Mesendoderm (in vitro differentiated cells): ENCODE measurements around the gene AP3S2.
"Not testable (repeated sequence)": the region's sequence is repeated elsewhere in the genome, so short reads cannot be mapped to it uniquely, and the experiment has no call there.

ENCODE experiments used
- DNase-seq: peaks from one replicate; pipeline ENCODE4 v3.0.0; 2013
- H2AK5ac ChIP-seq: 2 replicates; pipeline ENCODE4 v1.6.1; 2013; ENCODE audit warnings: low read length, inconsistent platforms
- H2BK120ac ChIP-seq: 2 replicates; pipeline ENCODE4 v1.6.1; 2013; ENCODE audit warnings: low read depth, mild to moderate bottlenecking, low read length, moderate library complexity, mixed read lengths
- H2BK15ac ChIP-seq: replicated peaks from 2 replicates; pipeline ENCODE4 v1.6.1; 2013; ENCODE audit warnings: low read depth, mild to moderate bottlenecking, moderate library complexity
- H2BK5ac ChIP-seq: 2 replicates; pipeline ENCODE4 v1.6.1; 2013; ENCODE audit warnings: low read length, inconsistent platforms
- H3K18ac ChIP-seq: 2 replicates; pipeline ENCODE4 v1.6.1; 2013; ENCODE audit warnings: mild to moderate bottlenecking, low read length, mixed read lengths
- H3K23ac ChIP-seq: one replicate; pipeline ENCODE4 v1.6.1; 2013; ENCODE audit warnings: low read length
- H3K27ac ChIP-seq: 2 replicates; pipeline ENCODE4 v1.5.1; 2013; ENCODE audit warnings: low read depth, mild to moderate bottlenecking, inconsistent platforms, low read length, moderate library complexity
- H3K27me3 ChIP-seq: 2 replicates; pipeline ENCODE4 v1.6.1; 2013; ENCODE audit warnings: low read length, control low read depth, mild to moderate bottlenecking, inconsistent platforms; ENCODE audit not compliant: insufficient read depth, poor library complexity
- H3K36me3 ChIP-seq: 2 replicates; pipeline ENCODE4 v1.6.1; 2013; ENCODE audit warnings: low read length, inconsistent platforms; ENCODE audit not compliant: control insufficient read depth, insufficient read depth
- H3K4ac ChIP-seq: one replicate; pipeline ENCODE4 v1.6.1; 2013; ENCODE audit warnings: low read depth, mild to moderate bottlenecking, low read length, moderate library complexity
- H3K4me1 ChIP-seq: 2 replicates; pipeline ENCODE4 v1.6.1; 2013; ENCODE audit warnings: low read depth, low read length, inconsistent platforms; ENCODE audit not compliant: control insufficient read depth
- H3K4me2 ChIP-seq: 2 replicates; pipeline ENCODE4 v1.6.1; 2013; ENCODE audit warnings: low read length
- H3K4me3 ChIP-seq: 2 replicates; pipeline ENCODE4 v1.5.1; 2013; ENCODE audit warnings: mild to moderate bottlenecking, low read length
- H3K56ac ChIP-seq: one replicate; pipeline ENCODE4 v1.6.1; 2013; ENCODE audit warnings: low read length
- H3K79me1 ChIP-seq: 2 replicates; pipeline ENCODE4 v1.6.1; 2013; ENCODE audit warnings: low read length, inconsistent platforms
- H3K79me2 ChIP-seq: 2 replicates; pipeline ENCODE4 v1.6.1; 2013; ENCODE audit warnings: mild to moderate bottlenecking, low read length; ENCODE audit not compliant: control insufficient read depth, insufficient read depth
- H3K9ac ChIP-seq: 2 replicates; pipeline ENCODE4 v1.6.1; 2013; ENCODE audit warnings: low read length, inconsistent platforms
- H4K5ac ChIP-seq: one replicate; pipeline ENCODE4 v1.6.1; 2013; ENCODE audit warnings: low read length
- H4K8ac ChIP-seq: one replicate; pipeline ENCODE4 v1.6.1; 2013; ENCODE audit warnings: low read depth, mild to moderate bottlenecking, control low read depth, low read length, moderate library complexity
- WGBS: extraction: QIAGEN DNeasy Blood & Tissue Kit; methylation state at CpG from one replicate; pipeline ENCODE4 v1.1.7; 2013; ENCODE audit warnings: low lambda C conversion rate, missing lambda C conversion rate; ENCODE audit not compliant: insufficient coverage; ENCODE audit errors: extremely low coverage; 5-methylcytosine and 5-hydroxymethylcytosine counted together

AP3S2 gene

DNA sequence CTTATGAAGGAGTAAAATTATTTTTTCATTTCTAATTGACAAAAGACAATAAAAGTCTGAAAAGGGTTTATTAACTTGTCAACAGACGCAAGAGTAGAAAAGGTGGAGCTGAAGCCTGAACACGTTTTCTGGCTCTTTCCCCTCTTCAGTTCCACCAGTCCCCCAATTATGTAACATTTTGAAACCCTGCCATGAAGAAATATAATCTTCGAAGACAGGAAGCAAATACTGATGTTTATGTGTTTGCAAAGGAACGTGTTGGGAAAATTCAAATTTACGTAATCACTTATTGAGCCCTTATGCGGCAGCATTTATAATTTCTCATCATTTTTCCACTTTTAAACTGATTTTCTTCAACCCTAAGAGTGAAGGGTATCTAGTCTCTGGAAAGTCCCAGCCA lies 767 bp downstream of the AP3S2 start:
- DNase-seq, result no peak

DNA sequence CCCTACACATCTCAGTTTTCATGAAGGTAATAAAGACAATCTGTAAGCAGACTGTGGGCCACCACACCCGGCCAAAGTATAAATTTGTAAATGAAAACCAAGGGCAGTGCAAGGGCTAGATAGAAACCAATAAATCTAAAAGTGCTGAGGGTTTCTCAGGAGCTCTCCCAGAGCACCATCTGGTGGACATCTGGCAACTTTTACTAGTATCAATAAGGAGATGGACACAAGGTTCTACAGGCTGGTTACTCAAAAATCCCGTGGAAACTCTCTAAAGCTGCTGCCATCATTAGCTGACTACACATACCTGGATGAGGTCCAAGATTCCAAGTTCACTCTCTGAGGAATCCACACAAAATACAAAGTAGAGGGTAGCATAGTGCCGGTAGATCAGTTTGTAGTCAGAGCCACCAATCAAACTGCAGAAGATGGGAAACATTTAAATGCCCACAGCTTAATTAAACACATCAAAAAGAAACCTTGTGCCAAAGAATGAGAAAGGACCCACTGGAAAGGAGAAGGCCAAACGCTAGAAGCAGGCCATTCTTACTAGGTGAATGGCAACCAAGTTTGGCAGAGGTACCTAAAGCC lies 5.5 kb downstream of the AP3S2 start:
- Histone ChIP-seq H3K23ac (no peak overlapping the region), H4K5ac (no peak overlapping the region), H3K4me3 (no peak overlapping the region), H3K56ac (no peak overlapping the region), H3K79me2 (peaks cover 3% of the 10 kb centered on the region), H3K27ac (no peak overlapping the region), H3K9ac (no peak overlapping the region), H3K4ac (no peak overlapping the region), H3K79me1 (no peaks in the 10 kb centered on the region), H3K4me2 (no peak overlapping the region), H3K36me3 (peaks cover 2% of the 10 kb centered on the region), H3K4me1 (no peaks in the 10 kb centered on the region), H4K8ac (no peak overlapping the region), H3K18ac (no peak overlapping the region), H3K27me3 (no peaks in the 10 kb centered on the region), H2BK5ac (no peak overlapping the region), H2BK15ac (no peak overlapping the region), H2AK5ac (no peak overlapping the region), H2BK120ac (no peak overlapping the region)
- WGBS, result no CpG with 5 or more reads among the region's 4 CpGs
- peak; percentile 59 for DNase-seq

More for the DNA sequence above, 767 bp downstream of the AP3S2 start:
- Histone ChIP-seq H2BK15ac (no peak overlapping the region), H4K8ac (no peak overlapping the region), H3K36me3 (peaks cover 2% of the 10 kb centered on the region), H3K18ac (no peak overlapping the region), H3K4me3 (peak overlapping the region; percentile 99), H3K4me1 (no peaks in the 10 kb centered on the region), H3K4ac (no peak overlapping the region), H3K79me1 (peaks cover 2% of the 10 kb centered on the region), H2AK5ac (no peak overlapping the region), H4K5ac (no peak overlapping the region), H2BK120ac (no peak overlapping the region), H2BK5ac (no peak overlapping the region), H3K9ac (peak overlapping the region; percentile 98), H3K23ac (no peak overlapping the region), H3K56ac (no peak overlapping the region), H3K27ac (no peak overlapping the region), H3K79me2 (peaks cover 3% of the 10 kb centered on the region), H3K4me2 (peak overlapping the region; percentile 52), H3K27me3 (no peaks in the 10 kb centered on the region)
- no CpG with 5 or more reads among the region's 6 CpGs for WGBS

DNA sequence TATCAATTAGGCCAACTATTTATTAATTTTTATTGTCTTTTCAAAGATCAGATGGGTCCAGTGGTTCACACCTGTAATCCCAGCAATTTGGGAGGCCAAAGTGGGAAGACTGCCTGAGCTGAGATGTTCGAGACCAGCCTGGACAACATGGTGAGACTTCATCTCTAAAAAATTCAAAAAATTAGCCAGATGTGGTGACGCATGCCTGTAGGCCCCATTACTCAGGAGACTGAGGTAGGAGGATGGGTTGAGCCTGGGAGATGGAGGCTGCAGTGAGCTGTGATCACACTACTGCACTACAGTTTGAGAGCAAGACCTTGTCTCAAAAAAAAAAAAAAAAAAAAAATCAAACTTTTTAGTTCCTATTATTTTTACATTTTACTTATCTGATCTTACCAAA lies 8.2 kb downstream of the AP3S2 start:
- no peak overlapping the region for H3K9ac ChIP-seq
- no peak overlapping the region for H3K4me3 ChIP-seq
- no peak overlapping the region for H3K23ac ChIP-seq
- no peak overlapping the region for H3K56ac ChIP-seq
- DNase-seq, result no peak
- H3K4ac ChIP-seq, result no peak overlapping the region
- H4K8ac ChIP-seq, result no peak overlapping the region
- no CpG with 5 or more reads among the region's 2 CpGs for WGBS
- no peaks in the 10 kb centered on the region for H3K79me1 ChIP-seq
- H3K27me3 ChIP-seq, result no peaks in the 10 kb centered on the region
- H2BK15ac ChIP-seq, result no peak overlapping the region
- no peaks in the 10 kb centered on the region for H3K4me1 ChIP-seq
- no peaks in the 10 kb centered on the region for H3K79me2 ChIP-seq
- no peak overlapping the region for H3K18ac ChIP-seq
- H4K5ac ChIP-seq, result no peak overlapping the region
- no peak overlapping the region for H2BK120ac ChIP-seq
- H3K27ac ChIP-seq, result no peak overlapping the region
- H3K4me2 ChIP-seq, result no peak overlapping the region
- no peak overlapping the region for H2BK5ac ChIP-seq
- H3K36me3 ChIP-seq, result peaks cover 2% of the 10 kb centered on the region
- no peak overlapping the region for H2AK5ac ChIP-seq

DNA sequence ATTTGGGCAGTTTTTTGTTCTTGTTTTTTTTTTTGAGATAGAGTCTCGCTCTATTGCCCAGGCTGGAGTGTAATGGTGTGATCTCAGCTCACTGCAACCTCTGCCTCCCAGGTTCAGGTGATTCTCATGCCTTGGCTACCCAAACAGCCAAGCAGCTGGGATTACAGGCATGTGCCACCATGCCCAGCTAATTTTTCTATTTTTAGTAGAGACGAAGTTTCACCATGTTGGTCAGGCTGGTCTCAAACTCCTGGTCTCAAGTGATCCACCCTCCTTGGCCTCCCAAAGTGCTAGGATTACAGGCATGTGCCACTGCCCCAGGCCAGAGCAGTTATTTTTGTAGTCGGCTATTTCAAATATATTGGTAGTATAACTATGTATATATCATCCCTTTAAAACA lies 8.6 kb downstream of the AP3S2 start:
- H3K4me3 ChIP-seq, H3K79me1 ChIP-seq, H3K56ac ChIP-seq, H2AK5ac ChIP-seq, H2BK5ac ChIP-seq, H2BK15ac ChIP-seq, H3K4me2 ChIP-seq, DNase-seq, H3K4me1 ChIP-seq, H3K27me3 ChIP-seq, H4K8ac ChIP-seq, H3K18ac ChIP-seq, H3K36me3 ChIP-seq, H4K5ac ChIP-seq, H3K79me2 ChIP-seq, H3K4ac ChIP-seq, H3K23ac ChIP-seq, H3K9ac ChIP-seq, H3K27ac ChIP-seq, H2BK120ac ChIP-seq: not testable (repeated sequence)
- WGBS, result no CpG with 5 or more reads among the region's 3 CpGs

DNA sequence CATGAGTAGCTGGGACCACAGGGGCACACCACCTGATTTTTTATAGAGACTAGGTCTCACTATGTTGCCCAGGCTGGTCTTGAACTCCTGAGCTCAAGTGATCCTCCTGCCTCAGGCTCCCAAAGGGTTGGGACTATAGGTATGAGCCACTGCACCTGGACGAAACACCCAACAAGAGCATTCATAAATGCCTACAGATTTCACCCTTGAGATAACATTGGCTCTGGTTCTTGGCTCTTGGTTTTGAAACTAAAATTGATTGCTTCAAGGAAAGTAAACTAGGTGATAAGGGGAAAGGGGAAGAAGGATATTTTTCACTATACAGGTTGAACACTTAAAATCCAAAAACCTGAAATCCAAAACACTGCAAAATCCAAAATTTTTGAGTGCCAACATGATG lies 10.3 kb downstream of the AP3S2 start:
- no CpG with 5 or more reads among the region's 1 CpG for WGBS
- Histone ChIP-seq H4K5ac (no peak overlapping the region), H3K27ac (no peak overlapping the region), H3K23ac (no peak overlapping the region), H3K79me1 (no peaks in the 10 kb centered on the region), H2AK5ac (no peak overlapping the region), H3K4ac (no peak overlapping the region), H3K36me3 (peaks cover 2% of the 10 kb centered on the region), H2BK120ac (no peak overlapping the region), H3K18ac (no peak overlapping the region), H3K4me1 (no peaks in the 10 kb centered on the region), H4K8ac (no peak overlapping the region), H3K9ac (no peak overlapping the region), H2BK5ac (no peak overlapping the region), H3K56ac (no peak overlapping the region), H3K4me2 (no peak overlapping the region), H3K4me3 (no peak overlapping the region), H3K79me2 (no peaks in the 10 kb centered on the region), H2BK15ac (no peak overlapping the region), H3K27me3 (no peaks in the 10 kb centered on the region)
- no peak for DNase-seq

DNA sequence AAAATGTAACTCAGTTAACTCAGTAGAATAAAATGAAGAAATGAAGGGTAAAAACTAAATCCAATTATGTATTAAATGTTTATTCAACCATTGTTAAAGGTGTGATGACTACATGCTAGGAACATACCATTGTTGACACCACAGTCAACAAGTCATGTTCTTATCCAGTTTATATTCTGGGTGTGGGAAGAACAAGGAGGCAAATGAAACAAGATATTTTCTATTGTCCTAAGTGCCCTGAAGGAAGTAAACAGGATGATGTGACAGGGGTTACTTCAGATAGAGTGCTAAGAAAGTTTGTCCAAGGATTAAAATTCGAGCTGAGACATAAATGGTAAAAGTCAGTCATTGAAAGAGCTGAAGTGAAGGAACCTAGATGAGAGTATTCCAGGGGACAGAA lies 13.1 kb downstream of the AP3S2 start:
- H3K18ac ChIP-seq, result no peak overlapping the region
- no peaks in the 10 kb centered on the region for H3K36me3 ChIP-seq
- H3K79me2 ChIP-seq, result no peaks in the 10 kb centered on the region

More for the DNA sequence above, 13.1 kb downstream of the AP3S2 start:
- no peaks in the 10 kb centered on the region for H3K27me3 ChIP-seq
- H4K5ac ChIP-seq, result no peak overlapping the region
- H4K8ac ChIP-seq, result no peak overlapping the region
- no peak overlapping the region for H2BK120ac ChIP-seq
- H3K4me1 ChIP-seq, result no peaks in the 10 kb centered on the region
- H3K9ac ChIP-seq, result no peak overlapping the region
- H3K79me1 ChIP-seq, result no peaks in the 10 kb centered on the region
- no peak overlapping the region for H2BK15ac ChIP-seq
- H3K23ac ChIP-seq, result no peak overlapping the region
- no peak overlapping the region for H3K27ac ChIP-seq
- H2AK5ac ChIP-seq, result no peak overlapping the region
- H3K4ac ChIP-seq, result no peak overlapping the region
- DNase-seq, result no peak
- no peak overlapping the region for H3K4me3 ChIP-seq
- H2BK5ac ChIP-seq, result no peak overlapping the region
- WGBS, result no CpG with 5 or more reads among the region's 1 CpG
- no peak overlapping the region for H3K56ac ChIP-seq
- no peak overlapping the region for H3K4me2 ChIP-seq
